Renal pelvis (tissue), 4 donors: Measurements from ENCODE around the gene GLIS1. TPM values are rescaled to one million over a fixed set of nuclear protein-coding genes. Genes with fewer than 3 reads are reported as not detected.

Experiments
- DNase-seq: peaks from one replicate; pipeline ENCODE4 v3.0.0-alpha.2; 2013
- polyA plus RNA-seq, 3 donors: library from polyadenylated mRNA; unstranded; fragments of 120-200 nt; gene quantifications; one replicate each; pipeline ENCODE4 v1.2.1, GENCODE V29; 2013; ENCODE audit not compliant: insufficient read length in 3 of 3

Gene GLIS1
- polyA plus RNA-seq, 3 donors = 3.6 to 4.5 (median 3.9) TPM

- no peak for DNase-seq
Observed at GRCh38 chr1:53617851-53618499, 121.0 kb downstream of the GLIS1 start.

GRCh38 chr1:53617382-53617781 is 121.6 kb downstream of the GLIS1 start:
- DNase-seq = no peak

GRCh38 chr1:53616927-53617326 is 122.0 kb downstream of the GLIS1 start:
- no peak for DNase-seq

GRCh38 chr1:53616511-53616910 is 122.5 kb downstream of the GLIS1 start:
- no peak for DNase-seq

GRCh38 chr1:53615101-53615500 is 123.9 kb downstream of the GLIS1 start:
- DNase-seq = no peak

GRCh38 chr1:53614231-53615021 is 124.5 kb downstream of the GLIS1 start:
- DNase-seq = no peak

GRCh38 chr1:53608676-53609075 is 130.3 kb downstream of the GLIS1 start:
- no peak for DNase-seq

GRCh38 chr1:53608071-53608470 is 130.9 kb downstream of the GLIS1 start:
- no peak for DNase-seq

- DNase-seq = peak; percentile 29
Observed at GRCh38 chr1:53606651-53607051, 132.3 kb downstream of the GLIS1 start.

- DNase-seq = no peak
Observed at GRCh38 chr1:53606197-53606596, 132.8 kb downstream of the GLIS1 start.

GRCh38 chr1:53605181-53605580 is 133.8 kb downstream of the GLIS1 start:
- DNase-seq = no peak

GRCh38 chr1:53604291-53604919 is 134.6 kb downstream of the GLIS1 start:
- DNase-seq = peak; percentile 53

- no peak for DNase-seq
Observed at GRCh38 chr1:53603431-53603830, 135.5 kb downstream of the GLIS1 start.

GRCh38 chr1:53601867-53602775 is 136.8 kb downstream of the GLIS1 start:
- DNase-seq = no peak

- no peak for DNase-seq
Observed at GRCh38 chr1:53601031-53601745, 137.8 kb downstream of the GLIS1 start.

GRCh38 chr1:53600561-53600960 is 138.4 kb downstream of the GLIS1 start:
- DNase-seq = no peak

GRCh38 chr1:53600001-53600400 is 139.0 kb downstream of the GLIS1 start:
- DNase-seq = no peak

GRCh38 chr1:53599481-53599880 is 139.5 kb downstream of the GLIS1 start:
- no peak for DNase-seq

- DNase-seq = no peak
Observed at GRCh38 chr1:53598966-53599365, 140.0 kb downstream of the GLIS1 start.

- DNase-seq = no peak
Observed at GRCh38 chr1:53595906-53596305, 143.1 kb downstream of the GLIS1 start.
